A673 (cell line): ENCODE results near the gene SUSD4.

Experiments
- CTCF ChIP-seq: fragments of 300-800, 200-600 bp; sonication (generic); conservative IDR thresholded peaks from 2 replicates; pipeline ENCODE4 v1.5.1; 2017; ENCODE audit warnings: low read depth, mild to moderate bottlenecking, antibody characterized with exemption, low read length, moderate library complexity, mixed read lengths
- EZH2 ChIP-seq: fragments of 200-600 bp; sonication (generic); IDR thresholded peaks from 2 replicates; pipeline ENCODE4 v1.6.1; 2017; ENCODE audit warnings: borderline replicate concordance, low read depth, mild to moderate bottlenecking, mixed read lengths, antibody characterized with exemption, low read length; ENCODE audit not compliant: poor library complexity, severe bottlenecking

DNA sequence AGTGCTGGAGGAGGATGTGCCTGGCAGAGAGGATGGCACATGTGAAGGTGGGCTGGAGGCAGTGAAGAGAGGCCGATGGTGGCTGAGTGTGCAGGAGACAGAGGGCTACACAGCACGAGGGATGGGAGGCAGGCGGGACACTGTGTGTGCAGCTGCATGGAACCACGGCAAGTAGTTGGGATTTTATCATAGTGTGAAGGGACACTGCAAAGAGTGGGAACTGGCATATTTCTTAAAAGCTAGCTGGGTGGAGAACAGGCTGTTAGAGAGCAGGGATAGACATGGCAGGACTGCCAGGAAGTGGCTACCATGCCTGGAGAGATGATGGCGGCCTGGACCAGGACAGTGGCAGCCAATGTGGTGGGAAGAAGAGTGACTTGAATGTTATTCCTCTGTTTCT is 118.6 kb downstream of the SUSD4 start:
- TF ChIP-seq CTCF (no peak), EZH2 (no peak)
